Liver (tissue), 9 donors: ENCODE measurements around the gene CCDC110. TPM values are rescaled to one million over a fixed set of nuclear protein-coding genes. Genes with fewer than 3 reads are reported as not detected.

Source experiments
- DNase-seq: peaks from one replicate; pipeline ENCODE4 v3.0.0-alpha.2; 2017; ENCODE audit warnings: low spot score
- H3K27ac ChIP-seq, 2 donors: one replicate each; pipeline ENCODE4 v1.7.0; 2013; ENCODE audit warnings: inconsistent platforms in 2 of 2, low read length in 2 of 2, control low read depth in 1 of 2, low read depth in 1 of 2, mild to moderate bottlenecking in 1 of 2
- H3K27me3 ChIP-seq, 4 donors: one replicate each; pipeline versions ENCODE4 v1.6.1 to v1.7.0; 2013; ENCODE audit warnings: low read length in 3 of 4, inconsistent platforms in 1 of 4, mild to moderate bottlenecking in 1 of 4, moderate library complexity in 1 of 4; ENCODE audit not compliant: control insufficient read depth in 4 of 4, insufficient read depth in 4 of 4
- H3K36me3 ChIP-seq, 4 donors: one replicate each; pipeline versions ENCODE4 v1.6.1 to v1.7.0; 2013; ENCODE audit warnings: low read length in 3 of 4, mild to moderate bottlenecking in 3 of 4, low read depth in 1 of 4, moderate library complexity in 1 of 4; ENCODE audit not compliant: control insufficient read depth in 4 of 4, insufficient read depth in 3 of 4
- H3K4me1 ChIP-seq, 4 donors: one replicate each; pipeline versions ENCODE4 v1.6.1 to v1.7.0; 2013; ENCODE audit warnings: low read length in 3 of 4, mild to moderate bottlenecking in 3 of 4, moderate library complexity in 1 of 4; ENCODE audit not compliant: control insufficient read depth in 4 of 4, insufficient read depth in 4 of 4
- H3K4me3 ChIP-seq, 3 donors: one replicate each; pipeline versions ENCODE4 v1.6.1 to v1.7.0; 2013; ENCODE audit warnings: low read length in 3 of 3, control low read depth in 1 of 3, low read depth in 1 of 3, mild to moderate bottlenecking in 1 of 3
- H3K9ac ChIP-seq, 2 donors: one replicate each; pipeline ENCODE4 v1.7.0; 2013; ENCODE audit warnings: low read length in 2 of 2, mild to moderate bottlenecking in 2 of 2, moderate library complexity in 2 of 2, control low read depth in 1 of 2, low read depth in 1 of 2
- H3K9me3 ChIP-seq, 4 donors: one replicate each; pipeline versions ENCODE4 v1.6.1 to v1.7.0; 2013; ENCODE audit warnings: low read length in 3 of 4; ENCODE audit not compliant: control insufficient read depth in 4 of 4
- ATF3 ChIP-seq: IDR thresholded peaks from 2 replicates; pipeline ENCODE4 v1.6.1; 2016; ENCODE audit warnings: antibody characterized with exemption
- CTCF ChIP-seq: fragments of 150-350 bp; IDR thresholded peaks from 2 replicates; pipeline ENCODE4 v1.5.1; 2017; ENCODE audit warnings: improper control_type of control experiment, low read depth, low read length; ENCODE audit not compliant: missing input control
- EGR1 ChIP-seq, 2 donors: IDR thresholded peaks; 2 replicates each; pipeline ENCODE4 v1.6.1; 2016 to 2018; ENCODE audit warnings: antibody characterized with exemption in 2 of 2, low read depth in 2 of 2
- FOXA1 ChIP-seq: IDR thresholded peaks from 2 replicates; pipeline ENCODE4 v1.6.1; 2016; ENCODE audit warnings: antibody characterized with exemption
- FOXA2 ChIP-seq: IDR thresholded peaks from 2 replicates; pipeline ENCODE4 v1.6.1; 2016; ENCODE audit warnings: antibody characterized with exemption
- GABPA ChIP-seq, 2 donors: IDR thresholded peaks in 1 of 2; conservative IDR thresholded peaks in 1 of 2; 2 replicates each; pipeline ENCODE4 v1.6.1; 2016; ENCODE audit warnings: antibody characterized with exemption in 2 of 2, mild to moderate bottlenecking in 1 of 2, moderate library complexity in 1 of 2
- HNF4A ChIP-seq, 2 donors: conservative IDR thresholded peaks; 2 replicates each; pipeline ENCODE4 v1.6.1; 2016; ENCODE audit warnings: antibody characterized with exemption in 2 of 2, mild to moderate bottlenecking in 2 of 2
- HNF4G ChIP-seq: IDR thresholded peaks from 2 replicates; pipeline ENCODE4 v1.6.1; 2016; ENCODE audit warnings: antibody characterized with exemption
- JUND ChIP-seq, 2 donors: IDR thresholded peaks; 2 replicates each; pipeline ENCODE4 v1.6.1; 2016; ENCODE audit warnings: antibody characterized with exemption in 2 of 2
- MAX ChIP-seq: IDR thresholded peaks from 2 replicates; pipeline ENCODE4 v1.6.1; 2016; ENCODE audit warnings: antibody characterized with exemption
- NR2F2 ChIP-seq: IDR thresholded peaks from 2 replicates; pipeline ENCODE4 v1.6.1; 2016; ENCODE audit warnings: antibody characterized with exemption
- RAD21 ChIP-seq, 2 donors: IDR thresholded peaks; 2 replicates each; pipeline ENCODE4 v1.6.1; 2016; ENCODE audit warnings: antibody characterized with exemption in 2 of 2, mild to moderate bottlenecking in 2 of 2
- REST ChIP-seq: IDR thresholded peaks from 2 replicates; pipeline ENCODE4 v1.6.1; 2016; ENCODE audit warnings: antibody characterized with exemption, mild to moderate bottlenecking
- SP1 ChIP-seq: IDR thresholded peaks from 2 replicates; pipeline ENCODE4 v1.6.1; 2018; ENCODE audit warnings: antibody characterized with exemption, mild to moderate bottlenecking
- TAF1 ChIP-seq: conservative IDR thresholded peaks from 2 replicates; pipeline ENCODE4 v1.6.1; 2016; ENCODE audit warnings: antibody characterized with exemption, mild to moderate bottlenecking
- ZBTB33 ChIP-seq: IDR thresholded peaks from 2 replicates; pipeline ENCODE4 v1.6.1; 2016; ENCODE audit warnings: antibody characterized with exemption
- WGBS: extraction: QIAGEN DNeasy Blood & Tissue Kit; methylation state at CpG from one replicate; pipeline ENCODE4 v1.1.7; 2013; 5-methylcytosine and 5-hydroxymethylcytosine counted together
- polyA plus RNA-seq, 2 donors: library from polyadenylated mRNA; stranded (reverse) in 1 of 2; unstranded in 1 of 2; fragments of 200-250 nt in 1 of 2; fragments of >200 nt in 1 of 2; fragmentation: Nextera tagmentation in 1 of 2; extraction: Ambion mirVana in 1 of 2; gene quantifications; one replicate each; pipeline versions ENCODE4 v1.2.1 to v1.2.3, GENCODE V29; 2013 to 2015
- total RNA-seq, 2 donors: library from RNA; depleted of rRNA; stranded (reverse); fragments of >200 nt; gene quantifications; one replicate each; pipeline ENCODE4 v1.2.3, GENCODE V29; 2014
- donor health status: healthy.
- donor health status: healthy.
- donor health status: healthy.
- donor health status: healthy.
- donor health status: healthy.

CCDC110 gene
- total and polyA plus RNA-seq, 4 donors = 0.45 to 1.5 (median 0.60) TPM; not detected in 1

- Histone ChIP-seq H3K27ac (no peak overlapping the region), H3K9me3 (no peaks in the 10 kb centered on the region), H3K4me3 (no peak overlapping the region), H3K9ac (no peak overlapping the region), H3K27me3 (no peaks in the 10 kb centered on the region), H3K4me1 (no peaks in the 10 kb centered on the region), H3K36me3 (no peaks in the 10 kb centered on the region)
- TF ChIP-seq EGR1 (IDR thresholded peaks at IDR 0.05; ENCODE audit: low read depth in 2 of 2) (no peak), RAD21 (IDR thresholded peaks at IDR 0.05) (no peak), SP1 (no peak), CTCF (no peak), ATF3 (no peak), JUND (IDR thresholded peaks at IDR 0.05) (no peak), GABPA (IDR thresholded peaks at IDR 0.05 in 1 of 2, conservative IDR thresholded peaks at IDR 0.05 in 1 of 2) (no peak), FOXA1 (no peak), NR2F2 (no peak)
- WGBS = 62% methylated on average over 6 of the region's 6 CpGs
- DNase-seq = no peak
Measured at GRCh38 chr4:185464183-185464582, 7.3 kb downstream of the CCDC110 start.

GRCh38 chr4:185463541-185463940 lies 8.0 kb downstream of the CCDC110 start:
- Histone ChIP-seq H3K27ac (no peak overlapping the region), H3K4me3 (no peak overlapping the region), H3K9ac (no peak overlapping the region), H3K4me1 (no peaks in the 10 kb centered on the region), H3K9me3 (no peaks in the 10 kb centered on the region), H3K27me3 (no peaks in the 10 kb centered on the region), H3K36me3 (no peaks in the 10 kb centered on the region)
- TF ChIP-seq ATF3 (no peak), RAD21 (IDR thresholded peaks at IDR 0.05) (no peak), ZBTB33 (no peak), EGR1 (IDR thresholded peaks at IDR 0.05; ENCODE audit: low read depth in 2 of 2) (no peak), HNF4A (conservative IDR thresholded peaks at IDR 0.05) (no peak), FOXA2 (no peak), CTCF (no peak), TAF1 (no peak), FOXA1 (no peak), NR2F2 (no peak), REST (no peak), HNF4G (no peak), SP1 (no peak), MAX (no peak)
- WGBS = 87% methylated on average over 6 of the region's 6 CpGs
- DNase-seq = no peak
